Endothelial cell (in vitro differentiated cells): ENCODE measurements around the gene SMARCD2. TPM values are rescaled to one million over a fixed set of nuclear protein-coding genes. Genes with fewer than 3 reads are reported as not detected.
A peak's percentile ranks its signal among the peaks of the same experiment; 100 is the strongest.

Experiments
- DNase-seq: peaks from one replicate; pipeline ENCODE4 v3.0.0; 2021; ENCODE audit warnings: low spot score
- H3K27ac Mint-ChIP-seq: one replicate; pipeline ENCODE4 v1.8.0; 2021; ENCODE audit warnings: mixed read lengths, inconsistent platforms; ENCODE audit not compliant: unreplicated experiment
- H3K27me3 Mint-ChIP-seq: one replicate; pipeline ENCODE4 v1.8.0; 2021; ENCODE audit warnings: mild to moderate bottlenecking, moderate library complexity, mixed read lengths, inconsistent platforms; ENCODE audit not compliant: unreplicated experiment
- H3K36me3 Mint-ChIP-seq: one replicate; pipeline ENCODE4 v1.8.0; 2021; ENCODE audit warnings: mild to moderate bottlenecking, low read depth, mixed read lengths, inconsistent platforms; ENCODE audit not compliant: unreplicated experiment
- H3K4me1 Mint-ChIP-seq: one replicate; pipeline ENCODE4 v1.8.0; 2021; ENCODE audit warnings: mild to moderate bottlenecking, mixed read lengths, inconsistent platforms; ENCODE audit not compliant: unreplicated experiment
- H3K4me3 Mint-ChIP-seq: one replicate; pipeline ENCODE4 v1.8.0; 2021; ENCODE audit warnings: mild to moderate bottlenecking, mixed read lengths, inconsistent platforms; ENCODE audit not compliant: unreplicated experiment
- H3K9me3 Mint-ChIP-seq: one replicate; pipeline ENCODE4 v1.8.0; 2021; ENCODE audit warnings: mixed read lengths, inconsistent platforms; ENCODE audit not compliant: unreplicated experiment
- total RNA-seq: library from RNA; stranded (reverse); fragmentation: NEBNext Ultra II Directional; extraction: Animal tissue kit (Norgen Biotek cat#: 25700); gene quantifications from one replicate; pipeline ENCODE4 v1.2.1, GENCODE V29; 2021; ENCODE audit not compliant: unreplicated experiment
- TF ChIP-seq, protein P1 (sequence below): fragments of 200-600 bp; sonication (generic); IDR thresholded peaks from one replicate; pipeline ENCODE4 v1.5.0; 2021; ENCODE audit warnings: antibody characterized with exemption; ENCODE audit not compliant: unreplicated experiment

The SMARCD2 gene
- total RNA-seq, 1 donor from 2014 or later = 57.3 TPM

DNA sequence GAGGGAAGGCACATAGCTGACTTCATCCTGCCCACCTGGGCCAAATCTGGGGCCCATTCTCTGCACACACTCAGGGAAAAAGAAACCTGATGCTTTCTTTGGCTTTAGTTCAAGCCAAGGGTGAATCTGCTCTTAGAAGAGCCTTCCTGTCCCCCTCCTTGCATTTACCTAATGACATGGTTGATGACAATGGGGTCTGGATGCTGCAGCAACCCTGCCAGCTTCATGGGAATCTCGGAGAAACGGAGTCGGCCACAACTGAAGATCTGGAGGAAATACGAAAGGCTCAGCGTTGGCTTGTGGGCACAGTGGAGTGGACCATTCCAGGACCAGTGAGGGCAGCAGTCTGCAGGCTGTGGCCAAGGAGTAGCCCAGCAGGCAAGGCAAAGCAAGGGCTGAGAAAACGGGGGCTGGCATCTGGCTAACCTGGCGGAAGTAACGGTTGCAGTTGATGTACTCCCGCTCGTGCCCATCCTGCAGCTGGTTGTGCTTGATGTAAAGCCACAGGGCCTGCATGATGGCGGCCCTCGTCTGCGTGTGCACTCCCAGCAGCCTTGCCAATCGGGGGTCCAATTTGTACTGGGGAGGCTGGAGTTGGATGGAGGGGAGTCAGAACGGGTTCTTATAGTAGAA, 8.6 kb downstream of the SMARCD2 start:
- Mint-ChIP-seq H3K4me3 (no peak overlapping the region), H3K9me3 (no peaks in the 10 kb centered on the region), H3K27me3 (peaks cover 17% of the 10 kb centered on the region), H3K4me1 (peaks cover 25% of the 10 kb centered on the region), H3K27ac (no peak overlapping the region), H3K36me3 (peaks cover 53% of the 10 kb centered on the region)
- TF ChIP-seq, protein P1, sequence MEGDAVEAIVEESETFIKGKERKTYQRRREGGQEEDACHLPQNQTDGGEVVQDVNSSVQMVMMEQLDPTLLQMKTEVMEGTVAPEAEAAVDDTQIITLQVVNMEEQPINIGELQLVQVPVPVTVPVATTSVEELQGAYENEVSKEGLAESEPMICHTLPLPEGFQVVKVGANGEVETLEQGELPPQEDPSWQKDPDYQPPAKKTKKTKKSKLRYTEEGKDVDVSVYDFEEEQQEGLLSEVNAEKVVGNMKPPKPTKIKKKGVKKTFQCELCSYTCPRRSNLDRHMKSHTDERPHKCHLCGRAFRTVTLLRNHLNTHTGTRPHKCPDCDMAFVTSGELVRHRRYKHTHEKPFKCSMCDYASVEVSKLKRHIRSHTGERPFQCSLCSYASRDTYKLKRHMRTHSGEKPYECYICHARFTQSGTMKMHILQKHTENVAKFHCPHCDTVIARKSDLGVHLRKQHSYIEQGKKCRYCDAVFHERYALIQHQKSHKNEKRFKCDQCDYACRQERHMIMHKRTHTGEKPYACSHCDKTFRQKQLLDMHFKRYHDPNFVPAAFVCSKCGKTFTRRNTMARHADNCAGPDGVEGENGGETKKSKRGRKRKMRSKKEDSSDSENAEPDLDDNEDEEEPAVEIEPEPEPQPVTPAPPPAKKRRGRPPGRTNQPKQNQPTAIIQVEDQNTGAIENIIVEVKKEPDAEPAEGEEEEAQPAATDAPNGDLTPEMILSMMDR = no peak
- DNase-seq = no peak

DNA sequence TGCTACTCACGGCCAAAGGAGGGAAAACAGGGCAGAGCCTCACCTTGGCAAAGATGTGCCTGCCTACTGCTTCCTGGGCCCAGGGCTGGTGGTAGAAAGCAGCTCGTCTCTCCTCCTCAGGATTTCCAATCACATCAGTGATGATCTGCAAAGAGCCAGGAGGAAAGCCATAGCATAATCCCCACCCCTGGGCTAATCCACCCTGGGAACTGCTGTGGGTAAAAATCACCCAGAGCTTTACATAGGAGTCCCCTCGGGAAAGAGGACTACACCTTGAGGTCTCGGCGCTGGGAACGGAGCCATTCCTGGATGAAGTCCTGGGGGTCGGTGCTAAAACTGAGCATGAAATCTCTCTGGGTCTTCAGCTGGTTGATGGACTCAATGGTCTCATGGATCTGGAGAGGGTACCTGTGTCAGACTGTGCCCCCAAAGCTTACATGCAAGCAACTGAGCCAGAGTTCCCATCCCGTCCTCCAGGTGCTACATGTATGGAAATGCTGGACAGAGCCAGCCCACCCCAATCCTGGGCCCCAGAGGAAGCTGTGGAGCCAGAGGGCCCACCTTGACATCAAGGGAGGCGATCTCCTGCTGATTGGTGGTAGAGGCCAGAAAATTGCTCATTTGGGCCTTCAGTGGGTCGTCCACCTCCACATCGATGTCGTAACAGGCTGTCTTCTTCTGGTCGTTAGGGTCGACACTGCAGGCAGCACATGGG, 9.3 kb downstream of the SMARCD2 start:
- H3K27ac Mint-ChIP-seq = no peak overlapping the region
- no peak for DNase-seq
- peaks cover 19% of the 10 kb centered on the region for H3K27me3 Mint-ChIP-seq
- no peaks in the 10 kb centered on the region for H3K9me3 Mint-ChIP-seq
- peaks cover 26% of the 10 kb centered on the region for H3K4me1 Mint-ChIP-seq
- TF ChIP-seq, protein P1 = no peak
- H3K36me3 Mint-ChIP-seq = peaks cover 56% of the 10 kb centered on the region
- no peak overlapping the region for H3K4me3 Mint-ChIP-seq

DNA sequence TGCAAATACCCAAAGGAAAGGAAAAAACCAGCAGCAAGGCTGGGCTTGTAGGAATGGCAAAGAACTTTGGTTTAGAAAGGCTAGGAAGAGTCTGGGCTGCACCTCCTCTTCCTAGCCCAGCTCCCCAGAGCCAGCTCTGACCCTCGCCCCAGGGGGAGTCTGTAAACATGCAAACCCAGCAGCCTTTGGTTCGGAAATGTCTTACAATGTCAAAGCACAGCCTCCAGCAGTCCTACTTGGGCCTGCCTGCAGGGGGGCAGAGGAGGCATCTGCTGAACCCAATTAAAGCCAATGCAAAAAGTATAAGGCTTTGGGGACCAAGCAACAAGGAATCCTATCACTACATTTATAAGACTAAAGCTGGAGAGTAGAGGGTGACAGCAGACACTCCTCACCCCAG, 10.0 kb downstream of the SMARCD2 start:
- DNase-seq = no peak
- TF ChIP-seq, protein P1 = peak; percentile 19
- Mint-ChIP-seq H3K27ac (no peak overlapping the region), H3K27me3 (peaks cover 20% of the 10 kb centered on the region), H3K4me1 (peaks cover 29% of the 10 kb centered on the region), H3K36me3 (peaks cover 58% of the 10 kb centered on the region), H3K9me3 (no peaks in the 10 kb centered on the region), H3K4me3 (no peak overlapping the region)

DNA sequence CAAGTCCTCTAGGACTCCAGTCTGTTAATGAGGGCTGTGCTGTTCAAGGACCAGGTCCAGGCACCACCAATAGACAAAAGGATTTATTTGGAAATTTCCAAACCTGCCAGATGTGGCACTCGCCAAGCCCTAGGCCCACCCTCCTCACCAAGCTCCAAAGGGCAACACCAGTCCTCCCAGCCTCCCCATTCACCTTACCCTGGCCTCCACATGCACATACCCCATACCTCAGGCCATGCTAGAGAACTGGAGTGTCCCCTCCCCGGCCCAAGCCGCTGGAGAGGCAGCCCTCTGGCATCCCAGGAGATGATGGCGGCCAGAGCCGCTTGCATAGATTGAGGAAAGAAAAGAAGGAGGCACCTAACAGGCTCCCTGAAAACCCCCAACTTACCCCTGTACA, 10.5 kb downstream of the SMARCD2 start:
- H3K4me1 Mint-ChIP-seq = peaks cover 31% of the 10 kb centered on the region
- H3K27ac Mint-ChIP-seq = no peak overlapping the region
- peaks cover 60% of the 10 kb centered on the region for H3K36me3 Mint-ChIP-seq
- TF ChIP-seq, protein P1 = no peak
- DNase-seq = no peak
- H3K9me3 Mint-ChIP-seq = no peaks in the 10 kb centered on the region
- peak overlapping the region; percentile 18 for H3K4me3 Mint-ChIP-seq
- H3K27me3 Mint-ChIP-seq = peaks cover 21% of the 10 kb centered on the region

DNA sequence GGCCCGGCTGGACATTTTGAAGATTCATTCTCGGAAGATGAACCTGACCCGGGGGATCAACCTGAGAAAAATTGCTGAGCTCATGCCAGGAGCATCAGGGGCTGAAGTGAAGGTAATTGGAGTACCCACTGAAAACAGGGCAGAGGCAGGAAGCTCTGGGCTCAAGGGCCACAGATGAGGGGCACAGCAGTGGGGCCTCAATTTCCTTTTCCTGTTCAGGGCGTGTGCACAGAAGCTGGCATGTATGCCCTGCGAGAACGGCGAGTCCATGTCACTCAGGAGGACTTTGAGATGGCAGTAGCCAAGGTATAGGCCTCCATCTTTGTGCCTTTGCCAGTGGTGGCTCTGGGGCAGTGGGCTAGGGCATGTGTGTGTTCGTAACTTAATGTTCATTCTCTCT, 11.0 kb downstream of the SMARCD2 start:
- Mint-ChIP-seq H3K27me3 (peaks cover 24% of the 10 kb centered on the region), H3K27ac (peak overlapping the region; percentile 42), H3K36me3 (peaks cover 62% of the 10 kb centered on the region), H3K4me1 (peaks cover 36% of the 10 kb centered on the region), H3K4me3 (peak overlapping the region; percentile 73), H3K9me3 (no peaks in the 10 kb centered on the region)
- TF ChIP-seq, protein P1 = no peak
- DNase-seq = no peak
